Spleen (tissue), 7 donors: ENCODE measurements around the gene PTPRN2.

Experiments used
- CTCF ChIP-seq, 11 experiments: fragments of 200-600 bp in 7 of 11; fragments of 450-650 bp in 4 of 11; sonication (generic) in 4 of 11; IDR thresholded peaks in 8 of 11; conservative IDR thresholded peaks in 3 of 11; 1 replicate in 7 of 11; 2 replicates in 4 of 11; pipeline versions ENCODE4 v1.4.0 to v1.8.0; 2016 to 2021; ENCODE audit warnings: antibody characterized with exemption in 11 of 11, inconsistent platforms in 4 of 11, mild to moderate bottlenecking in 1 of 11
- POLR2A ChIP-seq, 3 donors: fragments of 450-650 bp; IDR thresholded peaks; one replicate each; pipeline ENCODE4 v1.5.1; 2017; ENCODE audit warnings: antibody characterized with exemption in 3 of 3, mild to moderate bottlenecking in 1 of 3
- POLR2AphosphoS5 ChIP-seq, 3 donors: sonication (generic); formaldehyde crosslinking; IDR thresholded peaks; one replicate each; pipeline ENCODE4 v1.5.1; 2017; ENCODE audit warnings: antibody characterized with exemption in 3 of 3
- donor health status: DM: no; HTN: no; CAD: no; lungs with moderate emphysema.
- donor health status: DM: no; HTN: no; CAD: no.
- donor health status: DM: no; HTN: no; CAD: no.

DNA sequence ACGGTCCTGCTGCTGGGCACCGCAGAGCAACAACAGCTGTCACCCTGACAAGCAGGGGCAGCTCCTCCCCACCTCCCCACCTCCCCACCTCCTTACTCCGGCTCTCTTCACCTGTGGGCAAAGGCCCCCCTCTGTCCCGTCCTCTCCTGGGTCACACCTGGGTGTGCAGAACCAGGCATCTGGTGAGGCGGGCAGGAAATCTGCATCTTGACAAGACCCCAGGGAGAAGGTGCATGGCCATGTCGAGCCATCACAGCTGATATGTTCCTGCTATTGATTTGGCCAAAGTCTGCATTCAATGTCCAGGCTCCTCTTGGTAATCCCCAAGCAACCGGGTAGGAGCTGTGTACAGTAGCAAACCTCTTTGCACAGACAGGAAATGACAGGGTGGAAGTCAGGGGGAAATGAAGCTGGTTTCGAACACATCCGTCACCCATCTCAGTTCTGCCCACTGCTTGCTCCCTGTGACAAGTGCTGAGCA is 696.7 kb downstream of the PTPRN2 start:
- TF ChIP-seq CTCF (IDR thresholded peaks at IDR 0.05 in 8 of 11, conservative IDR thresholded peaks at IDR 0.05 in 3 of 11), result no peak
- no peak for TF ChIP-seq POLR2A (IDR thresholded peaks at IDR 0.05)
- no peak for TF ChIP-seq POLR2AphosphoS5 (IDR thresholded peaks at IDR 0.05)
